Stomach (tissue), 9 donors: Measurements from ENCODE around the gene NIT2. TPM values are rescaled to one million over a fixed set of nuclear protein-coding genes. Genes with fewer than 3 reads are reported as not detected.
"Not testable (repeated sequence)": the region's sequence is repeated elsewhere in the genome, so short reads cannot be mapped to it uniquely, and the experiment has no call there.

ENCODE experiments used
- DNase-seq, 2 donors: peaks; one replicate each; pipeline versions ENCODE4 v3.0.0 to v3.0.0-alpha.2; 2013 to 2019
- H3K27ac ChIP-seq, 5 donors: fragments of 200-600 bp in 4 of 5; sonication (generic) in 4 of 5; one replicate each; pipeline ENCODE4 v1.5.1; 2013 to 2019; ENCODE audit warnings: mild to moderate bottlenecking in 1 of 5, moderate library complexity in 1 of 5
- H3K27me3 ChIP-seq, 3 donors: fragments of 200-600 bp; sonication (generic); one replicate each; pipeline ENCODE4 v1.5.1; 2017 to 2019; ENCODE audit warnings: mixed run types in 1 of 3
- H3K36me3 ChIP-seq, 4 donors: fragments of 200-600 bp; sonication (generic); 1 replicate in 3 of 4; 2 replicates in 1 of 4; pipeline ENCODE4 v1.5.1; 2016 to 2019
- H3K4me1 ChIP-seq, 4 donors: fragments of 200-600 bp; sonication (generic); one replicate each; pipeline ENCODE4 v1.5.1; 2016 to 2019
- H3K4me3 ChIP-seq, 4 donors: fragments of 200-600 bp; sonication (generic) in 3 of 4; one replicate each; pipeline ENCODE4 v1.5.1; 2016 to 2019; ENCODE audit warnings: mild to moderate bottlenecking in 1 of 4
- H3K9me3 ChIP-seq, 4 donors: fragments of 200-600 bp; sonication (generic); one replicate each; pipeline ENCODE4 v1.5.1; 2016 to 2019
- CTCF ChIP-seq, 7 experiments: fragments of 450-650 bp in 4 of 7; fragments of 200-600 bp in 3 of 7; sonication (generic) in 3 of 7; IDR thresholded peaks; one replicate each; pipeline ENCODE4 v1.5.1; 2016 to 2019; ENCODE audit warnings: antibody characterized with exemption in 7 of 7, control low read depth in 2 of 7, mild to moderate bottlenecking in 1 of 7
- EP300 ChIP-seq: sonication (generic); formaldehyde crosslinking; IDR thresholded peaks from one replicate; pipeline ENCODE4 v1.6.1; 2017; ENCODE audit warnings: antibody characterized with exemption
- POLR2A ChIP-seq, 4 donors: fragments of 450-650 bp; IDR thresholded peaks; one replicate each; pipeline ENCODE4 v1.6.1; 2016; ENCODE audit warnings: antibody characterized with exemption in 4 of 4, control low read depth in 2 of 4, mild to moderate bottlenecking in 1 of 4, moderate library complexity in 1 of 4
- POLR2AphosphoS5 ChIP-seq, 3 donors: sonication (generic); formaldehyde crosslinking; IDR thresholded peaks; one replicate each; pipeline ENCODE4 v1.6.1; 2016; ENCODE audit warnings: antibody characterized with exemption in 3 of 3
- WGBS, 5 donors: extraction: QIAGEN DNeasy Blood & Tissue Kit in 3 of 5; methylation state at CpG; one replicate each; pipeline versions ENCODE4 v1.1.5 to v1.1.7; 2013 to 2018; 5-methylcytosine and 5-hydroxymethylcytosine counted together
- intact Hi-C: fragments of 100-400 bp; cut with DNase I; formaldehyde crosslinking; loops from one replicate; pipeline ENCODE4 v1.15.1; 2023; ENCODE audit warnings: low total_unique reads
- polyA plus RNA-seq, 3 donors: library from polyadenylated mRNA; stranded (reverse); fragments of 200-250 nt; gene quantifications; one replicate each; pipeline ENCODE4 v1.2.3, GENCODE V29; 2013
- total RNA-seq, 5 donors: library from RNA; depleted of rRNA; stranded (reverse); fragments of >200 nt; gene quantifications; one replicate each; pipeline versions ENCODE4 v1.1.0 to v1.2.3, GENCODE V29; 2014 to 2016
- donor health status: healthy with polysubstance abuse.
- donor health status: Bipolar disorder and iron deficiency.
- donor health status: healthy.

NIT2 gene
- total and polyA plus RNA-seq, 8 donors: 4.3 to 53.1 (median 29.6) TPM

DNA sequence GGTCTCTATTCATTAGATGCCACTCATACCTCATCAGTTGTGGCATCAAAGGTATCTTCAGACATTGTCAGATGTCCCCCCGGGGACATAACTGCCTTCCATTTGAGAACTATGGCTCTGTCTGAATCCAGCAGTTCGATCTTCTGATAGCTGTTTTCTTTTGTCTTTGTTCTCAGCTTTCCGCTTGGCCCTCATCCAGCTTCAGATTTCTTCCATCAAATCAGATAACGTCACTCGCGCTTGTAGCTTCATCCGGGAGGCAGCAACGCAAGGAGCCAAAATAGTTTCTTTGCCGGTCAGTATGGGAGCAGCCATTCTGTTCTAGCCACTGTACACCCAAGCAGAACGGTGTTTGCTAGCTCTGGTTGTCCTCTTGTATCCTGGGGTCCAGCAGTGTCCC lies 4.4 kb downstream of the NIT2 start:
- TF ChIP-seq EP300 (no peak), CTCF (IDR thresholded peaks at IDR 0.05) (no peak), POLR2A (IDR thresholded peaks at IDR 0.05) (no peak), POLR2AphosphoS5 (IDR thresholded peaks at IDR 0.05) (no peak)
- intact Hi-C loops: no loop called here
- H3K9me3 ChIP-seq: no peaks in the 10 kb centered on the region
- DNase-seq: no peak
- H3K27ac ChIP-seq: no peak overlapping the region
- 81 to 91% (median 88%) methylated on average over 10 of the region's 10 CpGs for WGBS, 5 donors
- H3K36me3 ChIP-seq: peaks cover 22 to 53% (median 47%) of the 10 kb centered on the region in 4 donors
- no peak overlapping the region for H3K4me3 ChIP-seq
- no peaks in the 10 kb centered on the region for H3K27me3 ChIP-seq
- H3K4me1 ChIP-seq: peaks cover 3 to 23% (median 14%) of the 10 kb centered on the region in 4 donors

GRCh38 chr3:100339786-100340185 lies 5.2 kb downstream of the NIT2 start:
- no peaks in the 10 kb centered on the region for H3K27me3 ChIP-seq
- intact Hi-C loops: no loop called here
- no peak overlapping the region for H3K4me3 ChIP-seq
- 91 to 97% (median 95%) methylated on average over 5 of the region's 5 CpGs for WGBS, 5 donors
- DNase-seq: no peak
- no peak overlapping the region for H3K27ac ChIP-seq
- TF ChIP-seq EP300 (no peak), POLR2AphosphoS5 (IDR thresholded peaks at IDR 0.05) (no peak), CTCF (IDR thresholded peaks at IDR 0.05) (no peak), POLR2A (IDR thresholded peaks at IDR 0.05) (no peak)
- H3K4me1 ChIP-seq: peaks cover 0 to 19% (median 11%) of the 10 kb centered on the region in 4 donors
- H3K9me3 ChIP-seq: no peaks in the 10 kb centered on the region
- H3K36me3 ChIP-seq: peaks cover 30 to 62% (median 56%) of the 10 kb centered on the region in 4 donors

DNA sequence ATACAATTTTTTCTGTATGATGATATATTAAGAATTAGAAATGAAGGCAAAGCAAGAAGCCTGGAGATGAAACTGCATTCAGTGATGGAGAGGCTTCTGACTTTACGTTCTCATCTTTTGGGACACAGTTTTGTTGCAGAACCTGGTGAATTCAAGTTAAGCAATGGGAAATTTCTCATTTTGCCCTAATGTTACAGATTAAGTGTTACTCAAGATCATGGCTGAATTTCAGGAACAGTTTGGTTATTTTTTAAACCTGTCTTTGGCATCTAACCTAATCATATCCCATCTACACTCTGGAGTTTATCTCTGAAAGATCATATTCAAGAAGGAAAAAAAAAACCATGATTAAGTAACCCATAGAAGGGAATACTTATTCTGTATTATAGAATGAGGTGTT lies 6.0 kb downstream of the NIT2 start:
- DNase-seq: no peak
- Histone ChIP-seq H3K4me1 (peaks cover 0 to 13% (median 5%) of the 10 kb centered on the region in 4 donors), H3K9me3 (no peaks in the 10 kb centered on the region), H3K4me3 (no peak overlapping the region), H3K27ac (no peak overlapping the region), H3K27me3 (no peaks in the 10 kb centered on the region), H3K36me3 (peaks cover 35 to 69% (median 64%) of the 10 kb centered on the region in 4 donors)
- intact Hi-C loops: no loop called here
- TF ChIP-seq EP300 (no peak), POLR2A (IDR thresholded peaks at IDR 0.05) (no peak), CTCF (IDR thresholded peaks at IDR 0.05) (no peak), POLR2AphosphoS5 (IDR thresholded peaks at IDR 0.05) (no peak)
- WGBS, 5 donors: 86 to 100% (median 94%) methylated on average over 1 of the region's 1 CpG

DNA sequence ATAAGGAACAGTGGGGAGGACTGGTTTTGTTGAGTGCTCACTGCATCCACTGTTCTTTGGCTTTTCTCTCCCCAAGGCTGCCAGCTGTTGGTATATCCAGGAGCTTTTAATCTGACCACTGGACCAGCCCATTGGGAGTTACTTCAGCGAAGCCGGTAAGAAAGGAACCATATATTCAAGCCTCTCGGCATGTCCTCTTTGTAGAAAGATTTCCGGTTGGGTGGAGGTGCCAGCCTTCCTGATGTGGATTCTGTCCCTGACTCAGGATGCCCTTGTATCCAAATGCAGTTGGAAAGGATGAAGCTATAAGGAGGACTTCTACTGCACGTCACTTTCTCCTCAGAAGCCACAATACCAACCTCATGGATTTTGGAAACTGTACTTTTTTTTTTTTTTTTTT lies 14.2 kb downstream of the NIT2 start:
- Histone ChIP-seq H3K27me3 (no peaks in the 10 kb centered on the region), H3K4me3 (no peak overlapping the region), H3K36me3 (peaks cover 55 to 88% (median 87%) of the 10 kb centered on the region in 4 donors), H3K27ac (no peak overlapping the region), H3K9me3 (no peaks in the 10 kb centered on the region), H3K4me1 (no peaks in the 10 kb centered on the region)
- no peak for TF ChIP-seq POLR2A (IDR thresholded peaks at IDR 0.05)
- no peak for TF ChIP-seq CTCF (IDR thresholded peaks at IDR 0.05)
- TF ChIP-seq EP300: no peak
- no peak for TF ChIP-seq POLR2AphosphoS5 (IDR thresholded peaks at IDR 0.05)
- WGBS, 5 donors: 89 to 96% (median 94%) methylated on average over 5 of the region's 5 CpGs
- intact Hi-C loops: no loop called here
- DNase-seq: no peak

DNA sequence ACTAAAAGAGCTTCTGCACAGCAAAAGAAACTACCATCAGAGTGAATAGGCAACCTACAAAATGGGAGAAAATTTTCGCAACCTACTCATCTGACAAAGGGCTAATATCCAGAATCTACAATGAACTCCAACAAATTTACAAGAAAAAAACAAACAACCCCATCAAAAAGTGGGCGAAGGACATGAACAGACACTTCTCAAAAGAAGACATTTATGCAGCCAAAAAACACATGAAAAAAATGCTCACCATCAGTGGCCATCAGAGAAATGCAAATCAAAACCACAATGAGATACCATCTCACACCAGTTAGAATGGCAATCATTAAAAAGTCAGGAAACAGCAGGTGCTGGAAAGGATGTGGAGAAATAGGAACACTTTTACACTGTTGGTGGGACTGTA lies 17.2 kb downstream of the NIT2 start:
- intact Hi-C loops: not testable (repeated sequence)
- 83 to 100% (median 87%) methylated on average over 1 to 2 of the region's 2 CpGs for WGBS, 5 donors

More for the DNA sequence above, 17.2 kb downstream of the NIT2 start:
- not testable (repeated sequence) for H3K4me3 ChIP-seq, DNase-seq, H3K9me3 ChIP-seq, H3K27ac ChIP-seq, H3K27me3 ChIP-seq, H3K4me1 ChIP-seq
- peaks cover 32 to 86% (median 83%) of the 10 kb centered on the region in 4 donors for H3K36me3 ChIP-seq
